ENCODE results near the gene ZBED5.

ZBED5 gene

DNA sequence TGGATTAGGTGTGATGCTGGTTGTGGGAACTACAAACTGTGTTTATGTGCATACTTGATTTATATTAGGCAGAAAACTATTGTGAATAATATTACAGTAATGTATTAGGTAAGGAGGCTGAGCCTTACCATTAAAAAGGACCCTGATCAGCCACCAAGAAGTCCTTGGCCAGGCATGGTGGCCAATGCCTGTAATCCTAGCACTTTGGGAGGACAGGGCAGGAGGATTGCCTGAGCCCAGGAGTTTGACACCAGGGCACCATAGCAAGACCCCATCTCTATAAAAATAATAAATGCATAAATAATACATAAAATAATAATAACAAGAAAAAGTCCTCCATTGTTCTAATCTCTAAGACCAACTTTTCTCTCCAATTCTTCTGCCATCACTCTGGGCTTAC, 3.2 kb upstream of the ZBED5 start:
- TF ChIP-seq, protein P1, sequence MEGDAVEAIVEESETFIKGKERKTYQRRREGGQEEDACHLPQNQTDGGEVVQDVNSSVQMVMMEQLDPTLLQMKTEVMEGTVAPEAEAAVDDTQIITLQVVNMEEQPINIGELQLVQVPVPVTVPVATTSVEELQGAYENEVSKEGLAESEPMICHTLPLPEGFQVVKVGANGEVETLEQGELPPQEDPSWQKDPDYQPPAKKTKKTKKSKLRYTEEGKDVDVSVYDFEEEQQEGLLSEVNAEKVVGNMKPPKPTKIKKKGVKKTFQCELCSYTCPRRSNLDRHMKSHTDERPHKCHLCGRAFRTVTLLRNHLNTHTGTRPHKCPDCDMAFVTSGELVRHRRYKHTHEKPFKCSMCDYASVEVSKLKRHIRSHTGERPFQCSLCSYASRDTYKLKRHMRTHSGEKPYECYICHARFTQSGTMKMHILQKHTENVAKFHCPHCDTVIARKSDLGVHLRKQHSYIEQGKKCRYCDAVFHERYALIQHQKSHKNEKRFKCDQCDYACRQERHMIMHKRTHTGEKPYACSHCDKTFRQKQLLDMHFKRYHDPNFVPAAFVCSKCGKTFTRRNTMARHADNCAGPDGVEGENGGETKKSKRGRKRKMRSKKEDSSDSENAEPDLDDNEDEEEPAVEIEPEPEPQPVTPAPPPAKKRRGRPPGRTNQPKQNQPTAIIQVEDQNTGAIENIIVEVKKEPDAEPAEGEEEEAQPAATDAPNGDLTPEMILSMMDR (IDR thresholded peaks at IDR 0.05): no peak

DNA sequence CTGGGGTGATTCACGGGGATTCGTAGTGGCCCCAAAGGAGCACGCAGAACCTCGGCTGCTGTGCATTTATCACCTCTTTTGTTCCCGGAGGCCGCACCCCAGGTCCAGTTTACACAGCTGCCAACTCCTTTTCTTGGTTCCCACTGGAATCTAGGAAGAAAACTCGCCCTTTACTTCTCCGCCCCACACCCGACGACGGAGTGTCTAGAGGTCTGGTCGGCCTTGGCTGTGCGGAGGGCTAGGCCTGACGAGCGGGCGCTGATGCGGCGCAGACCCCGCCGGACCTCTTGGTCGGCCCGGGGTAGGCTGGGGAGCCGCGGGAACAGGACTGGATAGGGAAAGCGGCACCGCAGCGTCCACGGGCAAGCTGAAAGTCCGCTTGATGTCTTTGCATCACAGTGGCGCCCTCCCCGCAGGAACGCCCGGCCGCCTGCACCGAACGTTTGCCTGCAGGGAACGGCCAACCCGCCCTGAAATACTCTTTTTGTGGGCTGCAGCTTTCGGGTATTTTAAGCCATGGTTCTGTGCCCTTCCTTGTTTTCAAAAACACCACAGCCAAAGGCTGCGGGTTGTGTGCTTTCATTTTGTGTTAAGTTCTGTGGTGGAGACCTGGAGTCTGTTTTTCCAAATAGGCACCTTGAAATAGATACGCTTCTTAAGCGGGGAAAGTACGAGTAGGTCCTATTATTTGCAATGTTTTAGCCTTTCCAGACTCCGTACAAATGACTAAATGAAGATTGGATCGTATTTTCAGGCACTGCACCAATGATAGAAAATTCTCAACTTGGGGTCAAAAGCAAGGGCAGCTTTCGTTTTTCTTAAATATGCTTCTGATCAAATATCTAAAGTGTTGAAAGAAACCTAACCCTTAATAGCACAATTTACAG, 829 bp upstream of the ZBED5 start:
- TF ChIP-seq, protein P1 (IDR thresholded peaks at IDR 0.05): no peak

DNA sequence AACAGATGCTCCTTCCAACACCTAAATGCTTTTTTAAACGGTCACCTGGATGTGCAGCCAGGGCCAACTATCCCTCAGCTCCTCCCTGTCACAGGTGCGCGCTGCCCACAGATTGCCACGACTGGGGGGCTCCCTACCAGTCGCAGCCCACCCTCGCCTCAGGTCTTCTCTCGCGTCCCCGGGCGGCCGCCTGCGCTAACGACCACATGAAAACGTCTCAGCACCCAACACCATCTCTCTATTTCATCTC, 469 bp downstream of the ZBED5 start:
- TF ChIP-seq, protein P1 (IDR thresholded peaks at IDR 0.05): no peak

DNA sequence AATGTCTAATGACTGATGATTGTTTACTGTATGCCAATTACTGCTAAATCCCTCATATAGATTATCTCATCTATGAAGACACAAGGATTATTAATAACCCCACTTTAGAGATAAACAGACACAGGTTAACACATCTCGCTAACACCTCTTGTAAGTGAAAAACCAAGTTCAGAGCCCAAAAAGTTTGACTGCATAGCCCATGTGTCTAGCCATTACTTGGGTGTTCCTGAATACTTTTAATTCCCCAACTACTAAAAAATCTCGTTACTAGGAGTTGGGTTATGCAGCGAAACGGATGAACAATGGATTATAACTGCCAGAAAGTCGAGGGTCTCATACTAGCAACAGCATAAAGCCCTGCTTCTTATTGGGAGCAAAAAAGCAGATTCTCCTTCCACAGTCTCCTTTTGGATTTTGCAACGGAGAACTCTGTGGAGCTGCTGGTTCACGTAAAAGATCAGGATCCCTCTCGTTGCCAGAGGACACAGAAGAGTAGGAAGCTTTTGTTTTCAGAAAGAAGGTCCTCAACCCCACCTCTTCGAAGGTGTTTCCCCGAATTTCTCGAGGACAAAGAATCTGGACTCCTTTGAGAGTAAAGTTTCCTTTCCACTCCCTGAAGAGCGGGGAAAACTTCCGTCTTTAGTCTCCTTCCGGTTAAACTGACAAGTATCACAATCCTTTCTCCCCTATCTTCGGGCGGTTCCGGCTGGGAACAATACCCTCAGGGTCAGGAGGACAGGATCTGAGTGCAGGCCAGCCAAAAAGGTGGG, 979 bp downstream of the ZBED5 start:
- TF ChIP-seq, protein P1 (IDR thresholded peaks at IDR 0.05): no peak

DNA sequence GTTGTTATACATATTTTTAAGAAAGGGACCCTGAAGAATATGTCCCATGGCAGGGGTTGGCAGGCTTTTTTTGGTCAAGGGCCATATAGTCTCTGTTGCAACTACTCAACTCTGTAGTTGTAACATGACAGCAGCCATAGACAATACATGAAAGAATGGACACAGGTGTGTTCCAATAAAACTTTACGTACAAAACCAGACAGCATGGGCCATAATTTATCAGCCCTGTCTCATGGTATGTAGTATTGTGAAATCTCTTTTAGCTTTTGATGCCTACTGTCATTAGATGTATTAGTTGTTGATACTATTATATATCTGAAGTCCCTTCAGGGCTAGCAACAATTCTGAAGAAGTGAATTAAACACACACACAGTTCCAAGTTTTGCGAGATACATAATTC, 2.6 kb downstream of the ZBED5 start:
- TF ChIP-seq, protein P1 (IDR thresholded peaks at IDR 0.05): no peak

DNA sequence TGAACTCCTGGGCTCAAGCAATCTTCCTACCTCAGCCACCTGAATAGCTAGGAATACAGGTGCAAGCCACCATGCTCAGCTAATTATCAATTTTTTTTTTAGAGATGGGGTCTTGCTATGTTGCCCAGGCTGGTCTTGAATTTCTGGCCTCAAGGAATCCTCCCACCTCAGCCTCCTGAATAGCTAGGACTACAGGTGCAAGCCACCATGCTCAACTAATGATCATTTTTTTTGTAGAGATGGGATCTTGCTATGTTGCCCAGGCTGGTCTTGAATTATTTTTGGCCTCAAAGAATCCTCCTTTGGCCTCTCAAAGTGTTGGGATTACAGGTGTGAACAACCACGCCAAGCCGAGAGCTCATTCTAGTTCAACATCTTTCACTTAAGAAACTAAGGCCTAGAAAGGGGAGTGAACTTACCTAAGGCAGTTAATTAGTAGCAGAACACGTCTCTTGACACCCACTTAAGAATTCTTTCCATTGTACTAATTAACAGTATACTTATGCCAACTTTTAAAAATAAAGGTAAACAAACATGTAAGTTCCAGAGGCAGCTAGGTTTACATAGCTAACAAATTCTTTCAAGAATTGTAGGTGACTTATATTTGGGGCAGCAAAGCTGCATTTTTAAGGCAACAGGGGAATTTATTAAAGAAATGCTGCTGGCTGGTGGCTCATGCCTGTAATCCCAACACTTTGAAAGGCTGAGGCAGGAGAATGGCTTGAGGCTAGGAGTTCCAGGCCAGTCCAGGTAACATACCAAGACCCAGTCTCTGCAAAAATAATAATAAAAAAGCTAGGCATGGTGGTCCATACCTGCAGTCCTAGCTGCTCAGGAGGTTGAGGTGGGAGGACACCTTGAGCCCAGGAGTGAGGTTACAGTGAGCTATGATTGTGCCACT, 9.6 kb downstream of the ZBED5 start:
- TF ChIP-seq, protein P1 (IDR thresholded peaks at IDR 0.05): no peak

DNA sequence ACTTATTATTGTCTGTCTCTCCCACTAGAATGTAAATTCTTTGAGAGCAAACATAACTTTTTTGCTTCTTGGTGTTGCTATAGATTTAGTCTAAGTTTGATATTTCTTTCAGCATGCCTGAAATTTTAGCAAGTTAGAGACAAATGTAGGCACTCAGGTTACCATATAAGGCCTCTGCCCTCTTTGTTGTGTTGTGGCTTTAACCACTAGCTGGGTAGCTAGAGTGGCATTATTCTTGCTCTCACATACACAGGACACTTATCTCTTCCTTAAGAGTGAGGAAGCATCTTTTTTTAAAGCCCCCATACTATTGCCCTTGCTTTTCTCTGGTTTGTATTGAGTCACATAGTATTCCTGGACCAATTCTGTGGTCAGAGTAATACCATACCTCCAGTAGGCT, 11.2 kb downstream of the ZBED5 start:
- TF ChIP-seq, protein P1 (IDR thresholded peaks at IDR 0.05): no peak

All from LNCAP (cell line).